Measurements from ENCODE around the gene WNT6.

Gene WNT6

GRCh38 chr2:218859988-218860831 lies 605 bp downstream of the WNT6 start:
- Histone ChIP-seq H3K27me3 (ENCODE audit: insufficient read depth, low read length, poor library complexity, severe bottlenecking) (peaks cover 6% of the 10 kb centered on the region), H3K9ac (ENCODE audit: low read depth, low read length, poor library complexity, severe bottlenecking) (no peak overlapping the region), H3K9me3 (ENCODE audit: insufficient read depth, low read depth, low read length) (no peaks in the 10 kb centered on the region), H3K9me2 (replicated peaks; ENCODE audit: low read depth, low read length) (no peaks in the 10 kb centered on the region), H3F3A (ENCODE audit: low read depth) (no peaks in the 10 kb centered on the region), H4K20me1 (ENCODE audit: insufficient read depth, low read length, poor library complexity, severe bottlenecking) (no peaks in the 10 kb centered on the region), H3K4me1 (ENCODE audit: insufficient read depth, low read length, poor library complexity, severe bottlenecking) (peaks cover 11% of the 10 kb centered on the region), H3K79me2 (ENCODE audit: insufficient read depth, low read length) (no peaks in the 10 kb centered on the region), H3K4me2 (ENCODE audit: low read depth, low read length, poor library complexity, severe bottlenecking) (no peak overlapping the region), H2AFZ (ENCODE audit: low read length) (no peak overlapping the region), H3K36me3 (ENCODE audit: insufficient read depth, low read length) (no peaks in the 10 kb centered on the region), H3K4me3 (ENCODE audit: low read length, poor library complexity, severe bottlenecking) (no peak overlapping the region)
- TF ChIP-seq CTCF (conservative IDR thresholded peaks at IDR 0.05; ENCODE audit: low read length) (no peak), EZH2phosphoT487 (IDR thresholded peaks at IDR 0.05; ENCODE audit: borderline replicate concordance) (no peak)

- TF ChIP-seq CTCF (conservative IDR thresholded peaks at IDR 0.05; ENCODE audit: low read length) (no peak), EZH2phosphoT487 (IDR thresholded peaks at IDR 0.05; ENCODE audit: borderline replicate concordance) (no peak)
- Histone ChIP-seq H2AFZ (ENCODE audit: low read length) (no peak overlapping the region), H3K9me3 (ENCODE audit: insufficient read depth, low read depth, low read length) (no peaks in the 10 kb centered on the region), H3K4me2 (ENCODE audit: low read depth, low read length, poor library complexity, severe bottlenecking) (no peak overlapping the region), H3K79me2 (ENCODE audit: insufficient read depth, low read length) (no peaks in the 10 kb centered on the region), H3K4me3 (ENCODE audit: low read length, poor library complexity, severe bottlenecking) (no peak overlapping the region), H3K9ac (ENCODE audit: low read depth, low read length, poor library complexity, severe bottlenecking) (no peak overlapping the region), H3K27me3 (ENCODE audit: insufficient read depth, low read length, poor library complexity, severe bottlenecking) (peaks cover 6% of the 10 kb centered on the region), H3K36me3 (ENCODE audit: insufficient read depth, low read length) (no peaks in the 10 kb centered on the region), H4K20me1 (ENCODE audit: insufficient read depth, low read length, poor library complexity, severe bottlenecking) (no peaks in the 10 kb centered on the region), H3K9me2 (replicated peaks; ENCODE audit: low read depth, low read length) (no peaks in the 10 kb centered on the region), H3F3A (ENCODE audit: low read depth) (no peaks in the 10 kb centered on the region), H3K4me1 (ENCODE audit: insufficient read depth, low read length, poor library complexity, severe bottlenecking) (peaks cover 9% of the 10 kb centered on the region)
Measured at GRCh38 chr2:218860950-218861381, 1.4 kb downstream of the WNT6 start.

GRCh38 chr2:218861645-218862318 lies 2.2 kb downstream of the WNT6 start:
- Histone ChIP-seq H3K4me3 (ENCODE audit: low read length, poor library complexity, severe bottlenecking) (no peak overlapping the region), H3K9ac (ENCODE audit: low read depth, low read length, poor library complexity, severe bottlenecking) (no peak overlapping the region), H3F3A (ENCODE audit: low read depth) (no peaks in the 10 kb centered on the region), H3K79me2 (ENCODE audit: insufficient read depth, low read length) (no peaks in the 10 kb centered on the region), H3K36me3 (ENCODE audit: insufficient read depth, low read length) (no peaks in the 10 kb centered on the region), H3K9me3 (ENCODE audit: insufficient read depth, low read depth, low read length) (no peaks in the 10 kb centered on the region), H3K4me1 (ENCODE audit: insufficient read depth, low read length, poor library complexity, severe bottlenecking) (peaks cover 2% of the 10 kb centered on the region), H3K9me2 (replicated peaks; ENCODE audit: low read depth, low read length) (no peaks in the 10 kb centered on the region), H3K27me3 (ENCODE audit: insufficient read depth, low read length, poor library complexity, severe bottlenecking) (peaks cover 6% of the 10 kb centered on the region), H4K20me1 (ENCODE audit: insufficient read depth, low read length, poor library complexity, severe bottlenecking) (no peaks in the 10 kb centered on the region), H3K4me2 (ENCODE audit: low read depth, low read length, poor library complexity, severe bottlenecking) (no peak overlapping the region), H2AFZ (ENCODE audit: low read length) (no peak overlapping the region)
- TF ChIP-seq EZH2phosphoT487 (IDR thresholded peaks at IDR 0.05; ENCODE audit: borderline replicate concordance) (no peak), CTCF (conservative IDR thresholded peaks at IDR 0.05; ENCODE audit: low read length) (no peak)

Measured in Loucy (cell line).